ENCODE results near the gene HES1. TPM values are rescaled to one million over a fixed set of nuclear protein-coding genes. Genes with fewer than 3 reads are reported as not detected.

The HES1 gene
- polyA plus RNA-seq, 1 donor (not counting 4 experiments of a cell fraction or from before 2014, with no cell fraction given), result 138 TPM

DNA sequence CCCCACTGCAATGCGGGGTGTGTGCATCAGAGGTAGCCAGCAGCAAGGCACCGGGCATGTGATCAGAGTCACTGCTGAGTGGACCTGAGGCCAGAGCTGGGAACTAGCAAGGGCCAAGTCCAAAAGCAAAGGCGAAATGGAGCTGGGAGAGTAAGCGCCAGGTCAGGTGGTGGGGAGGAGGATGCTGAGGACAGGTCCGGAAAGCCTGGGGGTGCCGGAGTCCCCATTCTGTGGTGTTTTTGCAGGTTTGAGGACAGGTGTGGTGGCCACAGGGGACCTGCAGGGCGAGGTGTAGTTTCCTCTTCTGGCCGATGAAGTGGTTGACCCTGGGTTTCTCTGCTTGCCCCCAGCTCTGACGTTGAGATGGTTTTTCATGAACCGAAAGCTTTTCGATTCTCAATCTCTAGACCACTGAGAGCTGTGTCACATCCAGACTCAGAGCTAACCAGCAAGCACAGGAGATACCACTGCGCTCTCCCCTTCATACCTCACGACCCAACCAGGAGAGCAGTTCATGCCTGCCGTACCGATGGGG, 35.0 kb upstream of the HES1 start:
- dilution Hi-C loops (cut with MboI; ENCODE audit: extremely low pct_ligation_motif_present, low sequenced_read_pairs), result no loop called here
- Histone ChIP-seq H3K9ac (ENCODE audit: control insufficient read depth, extremely low read depth, insufficient read depth, low read length) (no peak overlapping the region), H3K9me3 (ENCODE audit: control insufficient read depth, low read depth, low read length) (no peaks in the 10 kb centered on the region), H3K4me2 (ENCODE audit: control insufficient read depth, extremely low read depth, insufficient read depth, low read depth, low read length) (no peak overlapping the region), H3K27ac (ENCODE audit: control insufficient read depth, insufficient read depth, low read length) (no peak overlapping the region), H3K4me3 (ENCODE audit: control insufficient read depth in 2 of 3, extremely low read depth in 1 of 3, insufficient read depth in 2 of 3, low read depth in 1 of 3, low read length in 3 of 3) (no peak overlapping the region), H2AFZ (ENCODE audit: control insufficient read depth, low read length) (no peak overlapping the region), H4K20me1 (ENCODE audit: control insufficient read depth, extremely low read depth, insufficient read depth, low read length) (no peaks in the 10 kb centered on the region), H3K27me3 (ENCODE audit: control insufficient read depth, extremely low read depth, insufficient read depth, low read length) (peaks cover 59% of the 10 kb centered on the region), H3K79me2 (ENCODE audit: control insufficient read depth, insufficient read depth, low read length) (no peaks in the 10 kb centered on the region), H3K4me1 (ENCODE audit: control insufficient read depth, extremely low read depth, insufficient read depth, low read length) (no peaks in the 10 kb centered on the region), H3K36me3 (ENCODE audit: control insufficient read depth in 2 of 2, extremely low read depth in 1 of 2, insufficient read depth in 2 of 2, low read length in 2 of 2) (no peaks in the 10 kb centered on the region), H3K9me1 (ENCODE audit: control insufficient read depth, extremely low read depth, insufficient read depth, low read length) (no peaks in the 10 kb centered on the region)
- DNase-seq (ENCODE audit: low read depth, low spot score) (no peak), FAIRE-seq (no peak)
- TF ChIP-seq, protein P1, sequence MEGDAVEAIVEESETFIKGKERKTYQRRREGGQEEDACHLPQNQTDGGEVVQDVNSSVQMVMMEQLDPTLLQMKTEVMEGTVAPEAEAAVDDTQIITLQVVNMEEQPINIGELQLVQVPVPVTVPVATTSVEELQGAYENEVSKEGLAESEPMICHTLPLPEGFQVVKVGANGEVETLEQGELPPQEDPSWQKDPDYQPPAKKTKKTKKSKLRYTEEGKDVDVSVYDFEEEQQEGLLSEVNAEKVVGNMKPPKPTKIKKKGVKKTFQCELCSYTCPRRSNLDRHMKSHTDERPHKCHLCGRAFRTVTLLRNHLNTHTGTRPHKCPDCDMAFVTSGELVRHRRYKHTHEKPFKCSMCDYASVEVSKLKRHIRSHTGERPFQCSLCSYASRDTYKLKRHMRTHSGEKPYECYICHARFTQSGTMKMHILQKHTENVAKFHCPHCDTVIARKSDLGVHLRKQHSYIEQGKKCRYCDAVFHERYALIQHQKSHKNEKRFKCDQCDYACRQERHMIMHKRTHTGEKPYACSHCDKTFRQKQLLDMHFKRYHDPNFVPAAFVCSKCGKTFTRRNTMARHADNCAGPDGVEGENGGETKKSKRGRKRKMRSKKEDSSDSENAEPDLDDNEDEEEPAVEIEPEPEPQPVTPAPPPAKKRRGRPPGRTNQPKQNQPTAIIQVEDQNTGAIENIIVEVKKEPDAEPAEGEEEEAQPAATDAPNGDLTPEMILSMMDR (optimal IDR thresholded peaks at IDR 0.05 in 1 of 3, IDR thresholded peaks at IDR 0.05 in 1 of 3, conservative IDR thresholded peaks at IDR 0.05 in 1 of 3; ENCODE audit: extremely low read depth in 1 of 3, insufficient read depth in 2 of 3, low read length in 3 of 3), result no peak
- no peak for TF ChIP-seq EZH2 (IDR thresholded peaks at IDR 0.05; ENCODE audit: low read length)

DNA sequence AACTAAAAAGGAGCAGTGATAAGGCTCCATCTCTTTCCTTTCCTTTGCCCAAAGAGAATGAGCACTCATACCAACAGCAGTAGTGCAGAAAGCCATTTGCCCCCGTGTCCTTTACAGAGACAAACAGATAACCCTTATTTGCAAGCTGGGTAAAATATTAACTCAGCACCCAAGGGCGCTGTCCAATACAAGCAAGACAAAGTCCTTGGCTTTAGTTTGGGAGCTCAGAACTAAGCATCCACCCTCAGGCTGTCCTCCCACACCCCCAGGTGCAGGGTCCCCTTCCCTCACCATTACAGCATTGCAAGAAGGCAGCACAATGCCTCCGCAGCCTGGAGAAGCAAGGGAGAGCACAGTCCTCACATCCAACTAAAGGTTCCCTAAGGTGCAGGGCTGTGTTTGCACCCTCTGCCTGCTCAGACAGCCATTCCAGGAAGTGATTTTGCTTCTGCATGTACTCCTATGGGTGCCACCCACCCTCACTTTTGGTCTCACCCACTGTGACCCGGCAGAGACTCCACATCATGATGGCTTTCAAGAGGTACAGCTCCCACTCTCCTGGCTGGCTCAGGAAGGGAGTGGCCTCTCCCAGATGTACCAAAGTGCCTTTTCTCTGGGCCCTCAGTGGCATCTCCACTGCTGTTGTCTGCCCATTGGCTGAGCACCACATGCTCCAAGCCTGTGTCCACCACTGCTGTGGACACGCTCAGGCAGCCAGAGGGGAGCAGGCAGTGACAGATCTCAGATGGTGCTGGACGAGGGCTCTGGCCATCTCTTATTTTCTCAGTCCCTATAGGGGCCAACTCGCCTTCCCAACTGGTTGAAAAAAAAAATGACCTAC, 34.1 kb upstream of the HES1 start:
- Histone ChIP-seq H3K9ac (ENCODE audit: control insufficient read depth, extremely low read depth, insufficient read depth, low read length) (no peak overlapping the region), H3K4me2 (ENCODE audit: control insufficient read depth, extremely low read depth, insufficient read depth, low read depth, low read length) (no peak overlapping the region), H3K4me1 (ENCODE audit: control insufficient read depth, extremely low read depth, insufficient read depth, low read length) (no peaks in the 10 kb centered on the region), H2AFZ (ENCODE audit: control insufficient read depth, low read length) (no peak overlapping the region), H3K9me3 (ENCODE audit: control insufficient read depth, low read depth, low read length) (no peaks in the 10 kb centered on the region), H3K9me1 (ENCODE audit: control insufficient read depth, extremely low read depth, insufficient read depth, low read length) (no peaks in the 10 kb centered on the region), H3K4me3 (ENCODE audit: control insufficient read depth in 2 of 3, extremely low read depth in 1 of 3, insufficient read depth in 2 of 3, low read depth in 1 of 3, low read length in 3 of 3) (no peak overlapping the region), H3K36me3 (ENCODE audit: control insufficient read depth in 2 of 2, extremely low read depth in 1 of 2, insufficient read depth in 2 of 2, low read length in 2 of 2) (no peaks in the 10 kb centered on the region), H3K79me2 (ENCODE audit: control insufficient read depth, insufficient read depth, low read length) (no peaks in the 10 kb centered on the region), H3K27ac (ENCODE audit: control insufficient read depth, insufficient read depth, low read length) (no peak overlapping the region), H4K20me1 (ENCODE audit: control insufficient read depth, extremely low read depth, insufficient read depth, low read length) (no peaks in the 10 kb centered on the region), H3K27me3 (ENCODE audit: control insufficient read depth, extremely low read depth, insufficient read depth, low read length) (peaks cover 66% of the 10 kb centered on the region)
- FAIRE-seq (no peak), DNase-seq (ENCODE audit: low read depth, low spot score) (no peak)
- TF ChIP-seq, protein P1 (optimal IDR thresholded peaks at IDR 0.05 in 1 of 3, IDR thresholded peaks at IDR 0.05 in 1 of 3, conservative IDR thresholded peaks at IDR 0.05 in 1 of 3; ENCODE audit: extremely low read depth in 1 of 3, insufficient read depth in 2 of 3, low read length in 3 of 3), result no peak
- no peak for TF ChIP-seq EZH2 (IDR thresholded peaks at IDR 0.05; ENCODE audit: low read length)
- dilution Hi-C loops (cut with MboI; ENCODE audit: extremely low pct_ligation_motif_present, low sequenced_read_pairs), result no loop called here

Measured in keratinocyte (primary cell).